H4 (cell line): ENCODE results near the gene OR2T8. TPM values are rescaled to one million over a fixed set of nuclear protein-coding genes. Genes with fewer than 3 reads are reported as not detected.

Source experiments
- DNase-seq: peaks from one replicate; pipeline ENCODE4 v3.0.0-alpha.2; 2015; ENCODE audit warnings: low spot score
- total RNA-seq: library from RNA; depleted of rRNA; stranded (reverse); fragments of >200 nt; shearing (Covaris generic); gene quantifications from 2 replicates; pipeline ENCODE4 v1.2.3, GENCODE V29; 2014; rRNA removed

The OR2T8 gene
- total RNA-seq, result 0.21 TPM in 1 of 2 replicates, not detected in the other

- no peak for DNase-seq
Observed at GRCh38 chr1:247919952-247920351, at the start of gene OR2T8. TSS of gene OR2T8 (plus strand) at chr1:247920252. CDS start at chr1:247921018, 766 bp downstream.

- DNase-seq, result no peak
Observed at GRCh38 chr1:247883346-247883745, 36.7 kb upstream of the OR2T8 start.

- DNase-seq, result no peak
Observed at GRCh38 chr1:247884797-247885413, 35.1 kb upstream of the OR2T8 start.

GRCh38 chr1:247895163-247895637, 24.9 kb upstream of the OR2T8 start, which contains the start of gene OR2W3:
TSS of gene OR2W3 (plus strand) at chr1:247895587. CDS start at chr1:247895587, 0 bp downstream.
- no peak for DNase-seq

- DNase-seq, result no peak
Observed at GRCh38 chr1:247895976-247896375, 24.1 kb upstream of the OR2T8 start.

- DNase-seq, result no peak
Observed at GRCh38 chr1:247904122-247904521, 15.9 kb upstream of the OR2T8 start.

- DNase-seq, result no peak
Observed at GRCh38 chr1:247905181-247905580, 14.9 kb upstream of the OR2T8 start.

GRCh38 chr1:247905910-247906503, 14.0 kb upstream of the OR2T8 start:
- no peak for DNase-seq

- DNase-seq, result peak; percentile 77
Observed at GRCh38 chr1:247906504-247907047, 13.5 kb upstream of the OR2T8 start.

- DNase-seq, result no peak
Observed at GRCh38 chr1:247908766-247909165, 11.3 kb upstream of the OR2T8 start.

- no peak for DNase-seq
Observed at GRCh38 chr1:247913786-247914185, 6.3 kb upstream of the OR2T8 start.

GRCh38 chr1:247914941-247915662, 5.0 kb upstream of the OR2T8 start:
- DNase-seq, result peak; percentile 37

GRCh38 chr1:247923941-247924340, 3.9 kb downstream of the OR2T8 start:
- no peak for DNase-seq

- DNase-seq, result no peak
Observed at GRCh38 chr1:247924868-247925267, 4.8 kb downstream of the OR2T8 start, which contains the start of gene OR2AJ1. TSS of gene OR2AJ1 (plus strand) at chr1:247924889. CDS start at chr1:247933769, 8,880 bp downstream.

GRCh38 chr1:247933989-247934388, 13.9 kb downstream of the OR2T8 start:
- DNase-seq, result no peak

- DNase-seq, result no peak
Observed at GRCh38 chr1:247935781-247936180, 15.7 kb downstream of the OR2T8 start.

- DNase-seq, result no peak
Observed at GRCh38 chr1:247936415-247936814, 16.4 kb downstream of the OR2T8 start.

- peak; percentile 57 for DNase-seq
Observed at GRCh38 chr1:247936965-247937734, 17.1 kb downstream of the OR2T8 start.

- no peak for DNase-seq
Observed at GRCh38 chr1:247942624-247943023, 22.6 kb downstream of the OR2T8 start.

GRCh38 chr1:247948558-247948957, 28.5 kb downstream of the OR2T8 start, which contains the start of gene OR2L8:
TSS of gene OR2L8 (plus strand) at chr1:247948858. CDS start at chr1:247948858, 0 bp downstream.
- DNase-seq, result no peak

- DNase-seq, result no peak
Observed at GRCh38 chr1:247953408-247953807, 33.4 kb downstream of the OR2T8 start.
